NCI-H748 (cell line): ENCODE results near the gene LYRM4.

Experiments
- DNase-seq: peaks from one replicate; lab custom pipeline; 2025; ENCODE audit not compliant: unreplicated experiment; lab: John Stamatoyannopoulos, UW

LYRM4 gene

DNA sequence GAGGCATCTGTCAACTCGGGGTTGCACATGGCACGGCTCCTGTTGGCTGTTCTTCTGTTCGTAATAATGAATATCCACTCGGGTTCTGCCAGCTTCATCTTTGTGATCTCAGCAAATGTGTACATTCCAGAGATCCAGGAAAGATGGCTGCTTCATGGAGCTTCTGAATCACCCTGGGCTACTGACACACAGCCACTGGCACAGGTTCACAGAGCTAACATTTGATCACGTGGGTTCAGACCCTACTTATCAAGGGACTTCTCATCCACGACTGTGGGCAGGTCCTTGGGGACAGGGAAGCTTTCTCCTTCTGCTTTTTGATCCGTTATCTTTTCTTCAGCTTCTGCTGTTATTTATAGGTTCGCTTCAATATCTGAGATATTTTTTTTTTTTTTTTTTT lies 157.5 kb downstream of the LYRM4 start:
- DNase-seq, result no peak

DNA sequence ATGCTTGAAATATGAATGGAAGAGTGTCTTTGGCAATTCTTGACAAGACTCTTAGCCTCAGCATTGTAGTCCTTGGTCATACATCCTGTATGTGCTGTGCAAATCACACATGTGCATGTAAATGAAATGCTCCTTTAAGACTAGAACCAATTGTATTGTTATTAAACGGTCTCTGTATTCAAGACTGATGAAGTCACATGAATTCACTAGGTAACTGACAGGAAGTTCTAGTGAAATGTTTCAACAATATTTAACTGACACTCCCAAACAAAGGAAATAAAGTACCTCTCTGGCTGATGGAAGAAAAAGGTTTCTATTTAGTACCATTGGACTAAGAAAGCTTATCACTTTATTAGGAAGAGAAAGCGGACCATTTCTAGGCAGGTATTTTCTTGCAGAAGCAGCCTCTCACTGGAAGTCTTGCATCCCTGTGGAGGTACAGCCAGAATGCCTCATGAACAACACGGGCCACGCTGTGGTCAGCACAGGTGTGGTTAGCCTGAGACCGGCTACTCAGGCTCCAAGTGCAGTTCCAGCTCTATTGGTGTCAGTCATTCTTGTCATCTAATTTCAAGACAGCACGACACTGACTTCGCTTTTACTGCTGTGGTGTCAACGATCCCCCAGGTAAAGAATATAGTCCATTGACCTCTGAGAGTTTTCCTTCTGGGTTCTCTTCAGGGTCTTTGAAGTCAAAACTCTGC lies 158.3 kb downstream of the LYRM4 start:
- no peak for DNase-seq

DNA sequence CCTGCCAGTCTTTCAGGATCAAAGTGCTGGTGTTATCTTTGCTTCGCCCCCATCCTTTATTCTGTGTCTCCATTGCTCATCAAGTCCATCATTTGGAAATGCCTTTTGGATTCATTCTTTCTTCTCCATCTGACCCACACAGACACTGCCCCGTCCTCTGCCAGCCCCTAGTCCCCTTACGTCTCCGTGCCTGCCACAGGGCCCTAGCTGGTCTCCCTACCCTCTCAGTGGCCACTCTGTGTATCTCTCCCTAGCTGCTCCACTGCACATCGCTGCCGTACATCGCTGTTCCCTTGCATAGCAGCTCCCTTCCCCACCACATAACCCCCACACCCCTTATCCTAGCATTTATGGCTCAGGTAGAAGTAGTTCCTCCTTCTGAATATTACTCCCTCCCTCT lies 159.9 kb downstream of the LYRM4 start:
- no peak for DNase-seq

DNA sequence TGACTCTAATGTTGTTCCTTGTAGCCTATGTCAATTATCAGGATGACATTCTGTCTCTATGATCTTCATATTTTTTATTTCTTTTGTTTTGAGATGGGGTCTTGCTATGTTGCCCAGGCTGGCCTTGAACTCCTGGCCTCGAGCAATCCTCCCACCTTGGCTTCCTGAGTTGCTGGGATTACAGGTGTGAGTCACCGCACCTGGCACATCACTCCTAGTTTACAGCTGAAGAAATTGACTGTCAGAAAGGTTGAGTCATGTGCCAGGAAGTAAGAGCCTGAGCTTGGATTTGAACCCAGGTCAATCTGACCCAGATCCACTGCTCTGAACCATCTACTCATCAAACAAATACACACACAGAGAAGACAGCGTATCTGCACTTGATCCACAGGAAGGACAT lies 161.2 kb downstream of the LYRM4 start:
- DNase-seq, result no peak

DNA sequence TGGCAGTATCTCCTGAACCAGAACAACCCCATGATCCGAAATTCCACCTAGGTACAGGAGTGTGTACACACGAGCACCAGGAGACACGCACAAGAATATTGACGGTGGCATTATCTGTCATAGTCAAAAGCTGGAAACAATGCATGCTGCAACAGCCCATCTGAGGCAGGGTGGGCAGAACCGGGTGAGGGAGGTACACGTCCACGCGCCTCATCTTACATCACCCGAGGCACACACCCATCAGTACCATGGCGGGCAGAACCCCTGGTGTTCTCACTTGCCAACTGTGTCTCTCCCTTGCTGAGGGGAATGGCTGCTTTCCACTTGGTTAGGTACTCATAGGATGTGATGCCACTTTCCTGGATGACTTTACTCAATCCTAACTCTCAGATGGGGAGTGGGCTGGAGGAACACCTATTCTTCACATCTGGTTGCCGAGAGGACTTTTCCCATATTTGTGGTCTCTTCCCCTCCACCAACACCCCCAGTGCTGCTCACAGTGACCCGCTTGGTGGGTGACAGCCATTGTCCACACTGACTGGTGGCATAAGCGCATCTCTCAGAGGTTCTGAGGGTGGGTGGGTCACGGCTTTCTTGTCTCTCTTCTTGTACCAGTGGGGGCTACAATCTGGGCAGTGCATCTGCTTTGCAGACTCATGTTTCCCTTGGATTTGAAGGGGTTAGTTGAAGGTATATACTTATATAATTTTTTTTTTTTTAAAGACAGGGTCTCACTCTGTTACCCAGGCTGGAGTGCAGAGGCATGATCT lies 162.1 kb downstream of the LYRM4 start:
- DNase-seq, result no peak

DNA sequence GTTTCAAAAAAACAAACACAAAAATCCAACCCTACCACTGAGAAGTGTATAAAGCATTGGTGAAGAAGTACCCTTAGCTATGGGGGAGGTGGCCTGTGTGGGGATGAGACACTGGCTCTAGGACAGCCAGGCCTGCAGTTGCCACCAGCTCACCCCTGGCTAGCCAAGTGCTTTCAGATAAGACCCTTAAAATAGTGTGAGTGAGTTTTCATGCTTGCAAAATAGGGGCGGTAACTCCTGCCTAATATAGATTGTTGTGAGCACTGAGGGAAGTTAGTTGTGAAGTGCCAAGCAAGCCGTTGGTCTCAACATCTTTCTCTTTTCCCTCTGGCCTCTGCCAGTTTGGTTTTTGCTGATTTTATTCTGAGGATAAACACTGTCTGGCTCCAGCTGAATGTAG lies 164.3 kb downstream of the LYRM4 start:
- DNase-seq, result no peak

DNA sequence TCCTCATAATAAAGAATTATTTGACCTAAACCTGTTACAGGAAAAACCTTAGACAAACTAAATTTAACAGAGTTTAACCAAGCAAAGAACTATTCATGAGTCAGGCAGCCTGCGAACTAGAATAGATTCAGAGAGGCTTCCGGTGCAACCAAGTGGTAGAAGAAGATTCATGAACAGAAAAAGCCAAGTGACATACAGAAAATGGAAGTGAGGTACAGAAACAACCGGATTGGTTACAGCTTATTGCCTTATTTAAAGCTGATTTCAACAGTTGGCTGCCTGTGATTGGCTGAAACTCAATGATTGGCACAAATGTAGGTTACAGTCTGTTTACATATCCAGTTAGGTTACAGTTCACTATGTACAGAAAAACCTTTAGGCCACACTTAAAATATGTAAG lies 165.5 kb downstream of the LYRM4 start:
- no peak for DNase-seq

- DNase-seq, result no peak
These were observed 166.4 kb downstream of the LYRM4 start for GRCh38 chr6:5094327-5094726.

DNA sequence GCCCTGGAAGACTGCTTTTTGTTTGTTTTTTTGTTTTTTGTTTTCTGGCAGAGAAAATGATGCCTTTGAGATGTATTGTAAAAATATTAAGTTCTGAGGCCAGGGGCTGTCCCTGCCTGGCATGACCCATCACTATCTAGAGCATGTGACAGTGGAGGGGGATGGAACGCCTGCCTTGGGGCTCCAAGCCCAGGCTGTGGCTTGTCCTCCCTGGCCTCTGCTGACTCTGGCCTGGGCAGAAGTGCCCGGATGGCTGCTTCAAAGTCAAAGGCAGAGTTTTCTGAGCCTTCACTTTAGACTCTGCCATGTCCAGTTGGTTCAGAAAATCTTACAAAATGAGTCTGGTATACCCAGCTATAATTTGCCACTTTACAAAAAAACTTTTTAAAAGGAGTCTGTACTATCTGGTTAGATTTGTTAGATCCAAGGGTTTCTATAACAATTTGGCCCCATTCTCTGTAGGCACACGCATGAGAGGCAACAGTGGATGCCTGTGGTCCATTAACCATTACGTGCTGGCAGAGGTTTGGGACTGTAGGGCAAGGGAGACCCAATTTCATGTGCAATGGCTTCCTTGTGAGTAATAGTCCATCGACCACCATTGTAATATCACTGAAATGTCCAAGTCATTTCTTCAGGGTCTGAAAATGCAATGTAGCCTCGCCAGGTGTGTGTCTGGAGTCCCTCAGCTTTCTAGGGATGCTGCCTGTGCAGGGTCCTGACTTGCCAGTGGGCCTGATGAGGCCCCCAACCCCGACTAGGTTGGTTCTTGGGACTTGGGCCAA lies 167.3 kb downstream of the LYRM4 start:
- no peak for DNase-seq

DNA sequence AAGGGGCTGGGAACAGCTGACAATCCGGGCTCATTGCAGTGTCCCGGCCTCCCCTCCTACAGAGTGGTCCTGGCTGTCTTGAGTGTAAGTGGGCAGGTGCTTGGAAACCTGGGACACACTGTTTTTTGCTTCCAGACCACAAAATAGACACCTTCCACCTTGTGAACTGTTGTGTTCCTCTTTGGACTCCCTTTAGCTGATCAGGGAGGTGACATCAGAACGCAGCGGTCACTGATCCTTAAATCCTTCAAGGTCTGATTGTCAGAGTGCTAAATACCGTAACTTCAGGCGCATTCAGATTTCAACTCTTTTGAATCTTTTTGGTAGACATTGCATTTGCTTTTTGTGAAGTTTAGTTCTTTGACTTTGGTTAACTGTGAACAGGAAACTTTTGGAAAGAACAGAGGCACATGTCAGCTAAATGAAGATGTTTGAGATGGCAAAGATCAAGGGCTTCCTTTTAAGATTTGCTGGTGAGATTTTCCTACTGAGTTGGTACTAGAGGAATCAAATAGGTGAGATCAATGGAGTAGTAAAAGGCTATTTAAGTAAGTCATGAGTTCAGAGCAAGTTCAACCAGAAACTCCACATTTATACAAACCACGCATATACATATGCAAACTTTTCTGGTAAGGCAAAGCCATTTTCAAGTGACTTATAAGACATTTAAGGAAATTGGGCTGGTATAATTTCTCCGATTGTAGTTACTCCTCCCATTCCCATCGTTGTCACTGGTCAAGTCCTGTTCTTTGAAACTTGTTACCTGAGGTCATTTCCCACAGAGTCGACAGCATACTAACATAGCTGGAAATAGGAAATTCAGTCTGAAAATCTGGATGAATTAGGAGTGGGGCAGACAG lies 169.3 kb downstream of the LYRM4 start:
- no peak for DNase-seq

- no peak for DNase-seq
These were observed 170.1 kb downstream of the LYRM4 start for GRCh38 chr6:5090603-5091002.

- DNase-seq, result no peak
These were observed 171.0 kb downstream of the LYRM4 start for GRCh38 chr6:5089481-5090438.

- DNase-seq, result no peak
These were observed 172.0 kb downstream of the LYRM4 start for GRCh38 chr6:5088780-5089179.

DNA sequence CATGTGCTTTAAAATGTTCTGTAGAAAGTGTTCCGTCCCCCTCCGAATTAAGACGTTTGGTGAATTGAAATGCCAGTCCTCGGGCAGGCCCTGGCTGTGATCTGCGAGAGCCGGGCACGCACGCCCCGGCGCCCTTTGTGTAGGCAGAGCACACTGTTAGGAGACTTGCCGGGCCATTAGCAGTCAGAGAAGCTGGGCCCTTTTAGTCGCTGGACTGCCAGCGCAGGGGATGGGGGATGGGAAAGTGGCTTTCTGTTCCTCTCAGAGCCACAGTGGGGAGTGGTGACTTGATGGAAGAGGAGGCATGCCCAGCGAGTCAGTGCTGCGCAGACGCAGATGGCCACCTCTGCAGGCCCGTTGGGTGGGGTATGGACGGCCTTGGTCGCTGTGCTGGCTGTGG lies 173.4 kb downstream of the LYRM4 start:
- DNase-seq, result no peak

- DNase-seq, result no peak
These were observed 174.4 kb downstream of the LYRM4 start for GRCh38 chr6:5086294-5086890.

DNA sequence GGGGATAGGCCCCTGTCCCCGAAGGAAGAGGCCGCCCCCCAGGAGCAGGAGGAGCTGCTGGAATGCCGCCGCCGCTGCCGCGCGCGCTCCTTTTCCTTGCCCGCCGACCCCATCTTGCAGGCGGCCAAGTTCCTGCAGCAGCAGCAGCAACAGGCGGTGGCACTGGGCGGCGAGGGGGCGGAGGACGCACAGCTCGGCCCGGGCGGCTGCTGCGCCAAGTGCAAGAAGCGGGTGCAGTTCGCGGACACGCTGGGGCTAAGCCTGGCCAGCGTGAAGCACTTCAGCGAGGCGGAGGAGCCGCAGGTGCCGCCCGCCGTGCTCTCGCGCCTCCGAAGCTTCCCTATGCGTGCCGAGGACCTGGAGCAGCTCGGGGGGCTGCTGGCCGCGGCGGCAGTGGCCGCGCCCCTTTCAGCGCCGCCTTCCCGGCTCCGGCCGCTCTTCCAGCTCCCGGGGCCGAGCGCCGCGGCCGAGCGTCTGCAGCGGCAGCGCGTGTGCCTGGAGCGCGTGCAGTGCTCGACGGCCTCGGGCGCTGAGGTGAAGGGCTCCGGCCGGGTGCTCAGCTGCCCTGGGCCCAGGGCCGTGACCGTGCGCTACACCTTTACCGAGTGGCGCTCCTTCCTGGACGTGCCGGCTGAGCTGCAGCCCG lies 175.0 kb downstream of the LYRM4 start:
- peak; percentile 80 for DNase-seq

- DNase-seq, result peak; percentile 74
These were observed 175.7 kb downstream of the LYRM4 start, which contains the start of gene PPP1R3G for GRCh38 chr6:5084781-5085647. TSS of gene PPP1R3G (plus strand) at chr6:5085341. CDS start at chr6:5085486, 145 bp downstream.

DNA sequence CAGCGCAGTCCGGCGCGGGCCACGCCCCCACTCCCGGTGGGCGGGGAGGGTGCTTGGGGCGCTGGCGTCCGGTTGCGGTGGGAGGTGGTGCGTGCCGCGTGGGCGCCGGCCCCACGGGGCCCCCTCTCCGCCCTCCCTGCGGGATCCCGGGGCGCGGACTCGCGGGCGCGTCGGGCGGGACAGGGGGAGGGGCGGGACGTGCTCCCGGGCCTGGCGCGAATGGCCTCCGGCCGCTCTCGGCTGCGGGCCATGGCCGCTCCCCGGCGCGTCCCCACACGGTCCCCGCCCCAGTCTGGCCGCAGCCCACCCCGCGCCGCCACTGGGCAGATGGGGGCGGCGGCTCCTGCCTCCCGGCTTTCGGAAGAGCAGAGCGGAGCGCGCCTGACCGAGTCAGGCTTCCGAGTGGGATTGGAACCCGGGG lies 176.4 kb downstream of the LYRM4 start:
- no peak for DNase-seq
